NCI-H2227 (cell line): ENCODE results near the gene CLEC14A.
A peak's percentile ranks its signal among the peaks of the same experiment; 100 is the strongest.

Experiments
- DNase-seq: peaks from one replicate; lab custom pipeline; 2025; ENCODE audit not compliant: unreplicated experiment; lab: John Stamatoyannopoulos, UW

The CLEC14A gene, protein sequence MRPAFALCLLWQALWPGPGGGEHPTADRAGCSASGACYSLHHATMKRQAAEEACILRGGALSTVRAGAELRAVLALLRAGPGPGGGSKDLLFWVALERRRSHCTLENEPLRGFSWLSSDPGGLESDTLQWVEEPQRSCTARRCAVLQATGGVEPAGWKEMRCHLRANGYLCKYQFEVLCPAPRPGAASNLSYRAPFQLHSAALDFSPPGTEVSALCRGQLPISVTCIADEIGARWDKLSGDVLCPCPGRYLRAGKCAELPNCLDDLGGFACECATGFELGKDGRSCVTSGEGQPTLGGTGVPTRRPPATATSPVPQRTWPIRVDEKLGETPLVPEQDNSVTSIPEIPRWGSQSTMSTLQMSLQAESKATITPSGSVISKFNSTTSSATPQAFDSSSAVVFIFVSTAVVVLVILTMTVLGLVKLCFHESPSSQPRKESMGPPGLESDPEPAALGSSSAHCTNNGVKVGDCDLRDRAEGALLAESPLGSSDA

DNA sequence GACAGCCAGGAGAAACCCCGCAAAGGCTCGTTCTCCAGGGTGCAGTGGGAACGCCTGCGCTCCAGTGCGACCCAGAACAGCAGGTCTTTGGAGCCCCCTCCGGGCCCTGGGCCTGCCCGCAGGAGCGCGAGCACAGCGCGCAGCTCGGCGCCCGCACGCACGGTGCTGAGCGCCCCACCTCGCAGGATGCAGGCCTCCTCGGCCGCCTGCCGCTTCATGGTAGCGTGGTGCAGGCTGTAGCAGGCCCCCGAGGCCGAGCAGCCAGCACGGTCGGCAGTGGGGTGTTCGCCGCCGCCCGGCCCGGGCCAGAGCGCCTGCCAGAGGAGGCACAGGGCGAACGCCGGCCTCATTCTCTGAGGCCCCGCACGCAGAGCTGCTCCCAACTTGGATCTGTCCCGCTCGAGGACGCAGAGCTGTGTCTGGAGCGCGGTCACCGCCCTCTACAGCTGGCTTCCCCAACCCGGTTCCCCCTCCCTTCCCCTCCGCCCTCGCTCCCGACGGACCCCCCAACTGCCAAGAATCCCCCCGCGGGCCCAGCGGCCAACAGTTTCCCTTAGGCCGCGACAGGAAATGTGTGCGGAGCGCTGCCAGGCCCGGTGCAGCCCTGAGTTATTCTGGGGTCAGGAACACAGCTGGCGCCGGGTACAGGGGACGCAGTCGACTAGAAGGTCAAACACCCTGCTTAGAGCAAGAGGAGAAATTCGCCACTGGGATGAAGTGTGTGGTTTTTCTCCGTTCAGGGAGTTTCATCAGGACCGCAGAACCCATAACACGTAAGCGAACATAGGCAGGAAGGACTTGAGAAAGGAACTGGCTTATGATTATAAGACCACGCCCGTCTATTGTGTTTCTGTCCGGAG lies at the start of gene CLEC14A:
Gene CLEC14A (minus strand): TSS at position 421 of the 860 bp plus-strand sequence. CDS start 71 bp downstream, at position 350.
- DNase-seq = no peak

DNA sequence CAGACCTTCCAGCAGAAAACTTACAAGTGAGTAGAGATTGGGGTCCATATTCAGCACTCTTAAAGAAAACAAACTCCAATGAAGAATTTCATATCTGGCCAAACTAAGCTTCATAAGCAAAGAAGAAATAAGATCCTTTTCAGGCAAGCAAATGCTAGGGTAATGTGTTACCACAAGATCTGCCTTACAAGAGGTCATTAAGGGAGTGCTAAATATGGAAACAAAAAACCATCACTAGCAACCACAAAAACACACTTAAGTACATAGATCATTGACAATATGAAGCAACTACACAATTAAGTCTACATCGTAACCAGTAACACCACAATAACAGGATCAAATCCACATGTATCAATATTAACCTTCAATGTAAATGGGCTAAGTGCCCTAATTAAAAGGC lies 47.1 kb upstream of the CLEC14A start:
- no peak for DNase-seq

DNA sequence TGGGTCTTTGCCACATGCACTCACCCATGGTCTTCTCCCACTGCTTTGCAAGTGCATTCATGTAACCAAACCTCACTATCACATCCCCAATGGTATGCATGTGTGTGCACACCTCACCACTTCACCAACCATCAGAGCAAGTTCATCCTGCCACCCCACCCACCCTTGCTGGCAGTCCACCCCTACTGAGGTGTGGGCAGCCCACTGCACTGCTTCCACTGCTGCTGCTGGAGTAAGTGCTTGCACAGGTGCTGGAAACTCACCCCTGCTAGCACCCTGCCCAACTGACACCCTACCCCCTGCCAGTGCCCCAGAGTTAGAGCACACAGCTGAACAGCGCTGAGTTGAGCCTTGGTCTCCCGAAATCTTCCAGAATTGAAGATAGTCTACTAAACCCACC lies 46.1 kb upstream of the CLEC14A start:
- no peak for DNase-seq

DNA sequence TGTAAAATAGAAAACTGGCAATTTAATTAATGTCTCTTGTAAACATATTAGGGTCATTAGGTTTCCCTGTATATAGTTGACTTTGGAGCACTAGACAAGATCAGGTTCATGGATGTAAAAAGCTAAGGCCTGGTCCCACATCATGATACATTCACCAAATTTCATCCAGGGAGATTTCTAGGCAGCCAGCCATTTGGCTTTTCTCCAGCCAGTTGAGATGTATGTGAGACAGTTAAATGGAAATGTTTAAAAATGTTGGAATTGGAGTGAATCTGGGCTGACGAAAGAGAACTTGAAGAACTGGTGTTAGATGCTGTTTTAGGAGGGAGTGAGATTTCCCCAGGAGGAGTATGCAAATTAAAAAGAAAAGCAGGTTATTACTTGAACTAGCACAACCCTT lies 41.8 kb upstream of the CLEC14A start:
- DNase-seq = no peak

DNA sequence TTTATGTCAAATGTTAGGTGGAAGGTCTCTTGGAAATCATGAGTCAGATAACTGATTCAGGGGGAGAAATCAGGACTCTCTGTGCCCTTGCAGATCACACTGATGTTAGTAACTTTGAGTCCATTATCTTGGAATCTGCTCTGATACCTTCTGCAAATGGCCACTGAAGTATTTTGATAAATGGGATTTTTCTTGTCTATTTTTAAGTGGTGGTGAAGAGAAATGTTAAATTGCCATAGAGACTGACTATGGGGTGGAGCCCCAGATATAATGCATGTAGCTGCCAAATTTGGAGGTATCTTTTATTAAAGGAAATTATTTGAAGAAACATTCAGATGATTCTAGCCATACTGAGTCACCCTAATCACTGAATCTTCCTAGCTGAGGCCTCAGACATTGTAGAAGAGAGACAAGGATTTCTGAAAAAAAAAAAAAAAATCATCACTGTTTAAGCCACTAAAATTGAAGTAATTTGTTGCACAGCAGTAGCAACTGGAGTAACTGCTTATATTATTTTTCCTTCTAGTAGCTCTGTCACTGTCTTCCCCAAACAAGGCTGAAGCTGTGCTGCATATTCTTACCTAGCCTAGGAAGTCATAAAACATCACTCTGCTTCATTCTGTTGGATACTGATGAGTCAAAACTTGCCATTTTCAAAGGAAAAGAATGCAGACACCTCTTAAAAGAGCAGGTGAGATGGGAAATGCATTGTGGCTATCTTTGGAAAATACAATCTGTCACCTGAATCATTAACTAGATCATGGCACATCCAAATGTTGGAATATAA lies 36.0 kb upstream of the CLEC14A start:
- no peak for DNase-seq

DNA sequence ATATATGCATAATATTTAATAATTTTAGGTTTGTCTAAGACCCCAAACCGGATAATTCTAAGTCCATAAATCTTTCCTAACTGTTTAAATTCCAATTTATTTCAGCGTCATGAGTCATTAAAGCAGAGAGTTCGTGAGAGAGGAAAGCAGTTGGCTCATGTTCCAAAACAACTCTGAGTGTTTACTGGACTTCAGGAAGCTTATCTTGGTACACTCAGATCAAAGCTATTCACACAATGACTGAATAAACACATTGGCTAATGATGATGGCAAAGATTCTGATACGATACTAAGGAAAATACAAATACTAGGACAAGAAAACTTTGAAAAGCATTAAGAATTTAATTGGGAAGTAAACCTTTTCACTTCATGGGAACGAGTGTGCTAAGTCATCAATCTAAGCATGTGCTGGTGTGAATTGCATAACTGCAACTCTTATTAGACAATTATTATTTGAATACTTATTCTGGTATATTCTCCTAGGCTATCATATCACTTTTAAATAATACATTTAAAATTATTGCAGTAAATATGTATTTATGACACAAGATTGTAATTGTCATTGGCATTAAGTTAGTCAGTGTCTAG lies 34.8 kb upstream of the CLEC14A start:
- no peak for DNase-seq

DNA sequence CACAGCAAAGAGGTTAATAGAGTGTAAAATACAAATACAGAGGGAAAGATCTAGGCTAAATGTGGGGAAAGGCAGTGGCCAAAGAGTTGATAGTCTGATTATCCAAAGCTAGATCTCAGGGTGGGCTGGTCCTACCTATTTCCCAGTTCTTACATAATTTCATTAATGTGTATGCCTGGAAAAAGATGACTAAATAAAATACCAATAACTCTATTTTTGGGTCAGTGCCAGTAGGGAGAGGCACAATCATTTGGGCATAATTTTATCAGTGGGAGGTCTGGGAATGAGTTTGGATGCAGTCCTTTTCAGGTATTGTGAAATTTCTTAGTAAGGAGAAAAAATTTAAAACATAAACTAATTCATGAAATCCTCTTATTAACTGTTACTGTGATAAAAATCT lies 30.6 kb upstream of the CLEC14A start:
- DNase-seq = no peak

DNA sequence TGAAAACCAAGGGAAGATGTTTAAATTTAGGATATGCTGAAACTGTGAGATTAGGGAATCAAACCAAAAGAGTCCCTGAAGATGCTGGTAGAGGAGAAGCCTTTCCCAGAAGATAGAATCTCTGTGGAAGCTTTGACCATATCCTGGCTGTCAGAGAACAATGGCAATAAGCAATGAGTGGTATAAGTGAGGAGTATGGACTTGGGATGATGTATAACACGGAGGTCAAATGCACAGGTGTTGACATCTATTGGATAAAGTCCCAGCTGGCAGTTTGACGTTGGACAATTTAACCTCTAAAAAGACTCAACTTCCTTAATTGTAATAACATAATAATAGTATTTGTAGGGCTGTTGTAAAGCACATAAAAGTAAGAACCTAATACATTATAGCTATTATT lies 30.1 kb upstream of the CLEC14A start:
- peak; percentile 11 for DNase-seq

DNA sequence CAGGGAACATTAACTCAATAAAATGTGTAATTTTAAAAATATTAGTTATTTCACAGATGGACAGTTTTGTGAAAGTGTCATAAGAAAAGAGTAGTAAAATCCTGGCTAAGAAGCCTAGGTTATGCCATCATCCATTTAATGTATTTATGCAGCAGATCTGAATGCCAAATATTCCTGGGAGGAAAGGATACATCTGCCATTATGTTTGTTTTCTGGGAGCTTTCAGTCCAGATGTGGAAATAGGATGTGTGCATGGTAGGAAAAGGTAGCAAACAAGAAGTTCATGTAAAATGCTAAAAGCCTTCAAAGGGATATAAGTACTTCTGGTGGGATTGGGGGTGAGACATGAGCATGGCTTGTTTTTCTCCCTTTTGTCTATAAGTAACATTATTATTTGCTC lies 27.0 kb upstream of the CLEC14A start:
- no peak for DNase-seq

DNA sequence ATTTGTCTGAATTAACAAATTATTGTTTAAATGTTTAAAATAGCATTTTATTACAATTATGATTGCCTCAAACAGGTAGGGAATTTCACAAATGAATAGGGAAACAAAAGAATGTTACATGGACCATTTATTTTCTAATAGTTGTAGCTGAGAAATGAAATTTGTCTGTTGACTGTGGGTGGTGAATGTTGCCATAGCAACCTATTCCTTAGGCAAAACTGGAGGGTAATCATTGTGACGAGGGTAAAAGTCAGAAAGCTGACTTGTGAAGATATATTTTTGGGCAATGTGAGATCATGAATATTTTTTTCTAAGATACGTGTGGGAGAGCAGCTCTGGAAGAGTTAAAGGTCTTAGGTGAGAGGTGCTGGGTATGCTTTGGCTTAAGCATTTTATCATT lies 24.2 kb upstream of the CLEC14A start:
- peak; percentile 39 for DNase-seq

DNA sequence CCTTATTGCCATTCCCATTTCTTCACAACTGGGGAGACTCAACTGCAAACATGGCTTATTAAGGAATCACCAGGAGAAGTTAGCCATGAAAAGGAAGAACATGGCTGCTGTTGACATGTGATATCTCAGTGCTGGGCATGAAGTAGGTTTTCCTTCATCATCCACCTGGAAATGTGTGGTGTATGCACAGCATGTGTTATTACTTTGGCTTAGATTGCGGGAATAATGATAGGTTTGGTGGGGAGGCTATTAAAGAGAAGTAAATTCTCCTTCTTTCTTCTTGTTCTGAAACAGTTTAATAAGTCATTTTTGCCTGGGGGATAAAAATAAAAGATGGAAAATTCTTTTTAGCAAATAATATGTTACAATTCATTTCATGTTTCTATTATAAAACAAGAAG lies 23.7 kb upstream of the CLEC14A start:
- peak; percentile 45 for DNase-seq

DNA sequence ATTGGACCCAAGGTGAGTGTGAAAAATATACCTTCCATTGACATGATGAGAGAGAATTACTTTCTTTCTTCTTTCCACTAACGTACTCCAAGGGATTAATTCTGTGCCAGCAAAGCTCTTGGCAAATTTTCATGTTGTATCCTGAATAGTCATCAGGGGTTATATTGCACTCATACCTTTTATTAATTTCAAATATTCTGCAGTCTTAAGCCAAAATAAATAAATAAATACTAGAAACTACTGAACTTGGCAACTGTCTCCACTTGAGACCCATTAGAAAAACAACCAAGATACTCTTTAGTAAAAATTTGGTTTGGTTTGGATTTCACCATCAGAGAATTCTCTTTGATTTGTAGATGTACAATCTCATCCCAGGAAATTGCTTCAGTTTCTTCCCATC lies 22.1 kb upstream of the CLEC14A start:
- DNase-seq = no peak

DNA sequence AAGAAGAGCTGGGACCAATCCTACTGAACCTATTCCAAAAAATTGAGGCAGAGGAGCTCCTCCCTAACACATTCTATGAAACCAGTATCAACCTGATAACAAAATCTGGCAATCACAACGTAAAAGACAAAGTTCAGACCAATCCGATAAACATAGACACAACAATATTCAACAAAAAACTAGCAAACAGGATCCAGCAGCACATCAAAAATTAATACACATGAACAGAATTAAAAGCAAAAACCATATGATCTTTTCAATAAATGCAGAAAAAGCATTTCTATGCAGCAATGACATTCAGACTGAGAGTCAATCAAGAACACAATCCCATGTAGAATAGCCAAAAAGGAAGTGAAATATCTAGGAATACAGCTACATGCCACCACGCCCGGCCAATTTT lies 7.0 kb upstream of the CLEC14A start:
- no peak for DNase-seq

DNA sequence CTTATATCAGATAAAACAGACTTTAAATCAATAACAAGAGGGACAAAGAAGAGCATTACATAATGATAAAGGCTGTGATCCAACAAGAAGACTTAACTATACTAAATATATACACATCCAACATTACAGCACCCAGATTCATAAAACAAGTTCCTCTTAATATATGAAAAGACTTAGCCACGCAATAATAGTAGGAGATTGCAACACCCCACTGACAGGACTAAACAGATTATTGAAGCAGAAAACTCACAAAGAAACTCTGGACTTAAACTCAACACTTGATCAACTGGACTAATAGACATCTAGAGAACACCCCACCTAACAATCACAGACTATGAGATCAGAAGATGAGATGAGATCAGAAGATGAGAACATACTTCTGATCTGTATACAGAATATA lies 5.7 kb upstream of the CLEC14A start:
- no peak for DNase-seq

DNA sequence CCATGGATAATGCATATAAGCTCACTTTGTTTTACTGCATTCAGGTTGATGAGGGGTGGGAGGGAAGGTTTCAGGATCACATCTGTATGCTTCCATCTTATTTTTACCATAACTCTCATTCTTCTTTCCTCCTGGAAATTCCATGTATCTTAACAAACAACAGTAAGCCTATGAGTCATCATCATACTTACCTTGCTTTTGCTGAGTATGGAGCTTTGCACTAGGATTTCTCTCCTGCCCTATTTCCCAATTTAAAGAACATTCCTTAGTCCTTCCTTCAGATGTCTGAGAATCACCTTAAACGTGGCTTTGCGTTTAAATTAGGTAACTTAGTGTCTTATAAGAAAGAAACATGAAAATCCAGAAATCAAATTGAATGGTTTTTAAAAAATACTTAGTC lies 1.6 kb upstream of the CLEC14A start:
- no peak for DNase-seq

DNA sequence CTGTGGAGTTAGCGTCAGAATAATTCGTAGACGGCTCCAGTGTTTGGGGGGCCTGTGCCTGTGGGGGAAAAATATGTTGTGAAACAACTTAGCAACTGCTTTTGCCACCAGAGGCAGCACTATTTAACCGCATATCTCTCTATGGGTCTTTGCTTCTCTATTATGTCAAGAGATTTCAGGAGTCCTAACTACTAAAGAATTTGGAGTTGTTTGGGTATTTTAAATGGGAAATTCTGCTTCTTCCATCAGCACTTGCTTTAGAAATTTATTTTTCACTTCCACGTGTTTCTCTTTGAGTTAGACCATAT lies 594 bp upstream of the CLEC14A start:
- no peak for DNase-seq

DNA sequence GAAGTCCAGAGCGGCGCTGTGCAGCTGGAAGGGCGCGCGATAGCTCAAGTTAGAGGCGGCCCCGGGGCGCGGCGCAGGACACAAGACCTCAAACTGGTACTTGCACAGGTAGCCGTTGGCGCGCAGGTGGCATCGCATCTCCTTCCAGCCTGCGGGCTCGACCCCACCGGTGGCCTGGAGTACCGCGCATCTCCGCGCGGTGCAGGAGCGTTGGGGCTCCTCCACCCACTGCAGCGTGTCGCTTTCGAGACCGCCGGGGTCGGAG lies 553 bp downstream of the CLEC14A start:
- DNase-seq = no peak

DNA sequence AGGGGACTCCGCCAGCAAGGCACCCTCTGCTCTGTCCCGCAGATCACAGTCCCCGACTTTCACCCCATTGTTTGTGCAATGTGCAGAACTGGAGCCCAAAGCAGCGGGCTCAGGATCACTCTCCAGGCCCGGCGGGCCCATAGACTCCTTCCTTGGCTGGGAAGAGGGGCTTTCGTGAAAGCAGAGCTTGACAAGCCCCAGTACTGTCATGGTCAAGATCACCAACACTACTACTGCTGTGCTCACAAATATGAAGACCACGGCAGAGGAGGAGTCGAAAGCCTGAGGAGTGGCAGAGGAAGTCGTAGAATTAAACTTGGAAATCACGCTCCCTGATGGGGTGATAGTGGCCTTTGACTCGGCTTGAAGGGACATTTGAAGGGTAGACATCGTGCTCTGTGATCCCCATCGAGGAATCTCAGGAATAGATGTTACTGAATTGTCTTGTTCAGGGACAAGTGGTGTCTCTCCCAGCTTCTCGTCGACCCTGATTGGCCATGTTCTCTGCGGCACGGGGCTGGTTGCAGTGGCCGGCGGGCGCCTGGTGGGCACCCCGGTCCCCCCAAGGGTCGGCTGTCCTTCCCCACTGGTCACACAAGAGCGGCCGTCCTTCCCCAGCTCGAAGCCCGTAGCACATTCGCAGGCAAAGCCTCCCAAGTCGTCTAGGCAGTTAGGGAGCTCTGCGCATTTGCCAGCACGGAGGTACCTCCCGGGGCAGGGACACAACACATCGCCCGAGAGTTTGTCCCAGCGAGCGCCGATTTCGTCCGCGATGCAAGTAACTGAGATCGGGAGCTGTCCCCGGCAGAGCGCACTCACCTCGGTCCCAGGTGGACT lies 1.1 kb downstream of the CLEC14A start:
- DNase-seq = no peak

DNA sequence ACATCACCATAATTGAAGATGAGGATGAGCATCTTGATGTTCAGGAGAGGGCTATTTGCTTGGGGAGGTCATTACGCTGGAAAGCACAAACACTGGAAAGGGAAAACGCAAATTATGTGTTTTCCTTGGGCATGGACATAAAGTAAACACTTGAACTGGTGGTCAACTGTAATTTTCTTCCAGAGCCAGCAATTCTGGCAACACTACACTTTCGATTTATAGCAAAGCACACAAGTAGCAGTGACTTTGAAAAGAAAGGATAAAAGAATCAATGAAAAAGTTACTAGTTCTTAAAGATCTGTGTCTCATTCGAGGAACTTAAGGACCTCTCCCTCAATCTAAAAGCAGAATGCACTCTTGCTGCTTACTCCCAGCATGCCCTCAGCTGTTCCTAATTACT lies 2.2 kb downstream of the CLEC14A start:
- DNase-seq = peak; percentile 9

DNA sequence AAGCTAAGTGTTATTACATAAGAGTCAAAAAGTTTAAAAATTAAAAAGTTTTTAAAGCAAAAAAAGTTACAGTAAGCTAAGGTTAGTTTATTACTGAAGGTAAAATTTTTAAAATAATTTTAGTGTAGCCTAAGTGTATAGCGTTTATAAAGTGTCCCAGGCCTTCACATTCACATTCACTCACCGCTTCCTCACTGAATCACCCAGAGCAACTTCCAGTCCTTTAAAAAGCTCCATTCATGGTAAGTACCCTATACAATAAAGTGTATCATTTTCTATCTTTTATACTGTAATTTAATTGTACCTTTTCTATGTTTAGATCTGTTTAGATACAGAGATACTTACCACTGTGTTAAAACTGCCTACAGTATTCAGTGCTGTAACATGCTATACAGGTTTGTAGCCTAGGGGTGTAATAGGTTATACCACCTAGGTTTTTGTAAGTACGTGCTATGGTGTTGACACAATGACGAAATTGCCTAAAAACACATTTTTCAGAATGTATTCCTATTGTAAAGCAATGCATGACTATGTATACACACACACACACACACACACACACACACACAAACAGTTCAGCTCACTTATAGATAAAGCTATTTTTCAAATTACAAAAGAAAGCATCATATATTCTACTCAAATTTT lies 3.7 kb downstream of the CLEC14A start:
- DNase-seq = no peak
